Keratinocyte (primary cell): ENCODE results near the gene FAM193B. TPM values are rescaled to one million over a fixed set of nuclear protein-coding genes. Genes with fewer than 3 reads are reported as not detected.

Experiments
- DNase-seq: peaks from one replicate; pipeline ENCODE4 v3.0.0-alpha.2; 2011; ENCODE audit warnings: low read depth, missing footprints, low spot score
- FAIRE-seq: peaks from 2 replicates; lab custom pipeline; 2011; peaks lifted over from hg19 to GRCh38; lab: Jason Lieb, UNC
- H2AFZ ChIP-seq: 2 replicates; pipeline ENCODE4 v1.6.0; 2012; ENCODE audit warnings: low read length, control low read depth, inconsistent platforms; ENCODE audit not compliant: control insufficient read depth
- H3K27ac ChIP-seq: 2 replicates; pipeline ENCODE4 v1.5.1; 2011; ENCODE audit warnings: low read length; ENCODE audit not compliant: control insufficient read depth, insufficient read depth
- H3K27me3 ChIP-seq: 3 replicates; pipeline ENCODE4 v1.6.0; 2011; ENCODE audit warnings: low read length; ENCODE audit not compliant: control insufficient read depth, insufficient read depth; ENCODE audit errors: extremely low read depth
- H3K36me3 ChIP-seq, 2 experiments: 2 replicates in 1 of 2; 3 replicates in 1 of 2; pipeline ENCODE4 v1.5.1; 2011; ENCODE audit warnings: low read length in 2 of 2, mild to moderate bottlenecking in 1 of 2; ENCODE audit not compliant: control insufficient read depth in 2 of 2, insufficient read depth in 2 of 2; ENCODE audit errors: extremely low read depth in 1 of 2
- H3K4me1 ChIP-seq: 3 replicates; pipeline ENCODE4 v1.5.1; 2011; ENCODE audit warnings: low read length; ENCODE audit not compliant: control insufficient read depth, insufficient read depth; ENCODE audit errors: extremely low read depth
- H3K4me2 ChIP-seq: 3 replicates; pipeline ENCODE4 v1.6.0; 2011; ENCODE audit warnings: low read depth, low read length; ENCODE audit not compliant: control insufficient read depth, insufficient read depth; ENCODE audit errors: extremely low read depth
- H3K4me3 ChIP-seq, 3 experiments: fragments of 200-600 bp in 1 of 3; sonication (generic) in 1 of 3; 2 replicates in 2 of 3; 3 replicates in 1 of 3; pipeline ENCODE4 v1.5.1; 2011 to 2016; ENCODE audit warnings: low read length in 3 of 3, mild to moderate bottlenecking in 3 of 3, control low read depth in 2 of 3, inconsistent platforms in 1 of 3, low read depth in 1 of 3, mixed read lengths in 1 of 3, mixed run types in 1 of 3, moderate library complexity in 1 of 3; ENCODE audit not compliant: control insufficient read depth in 2 of 3, insufficient read depth in 2 of 3; ENCODE audit errors: extremely low read depth in 1 of 3
- H3K79me2 ChIP-seq: 2 replicates; pipeline ENCODE4 v1.6.0; 2012; ENCODE audit warnings: low read length; ENCODE audit not compliant: control insufficient read depth, insufficient read depth
- H3K9ac ChIP-seq: 3 replicates; pipeline ENCODE4 v1.6.0; 2011; ENCODE audit warnings: low read length; ENCODE audit not compliant: control insufficient read depth, insufficient read depth; ENCODE audit errors: extremely low read depth
- H3K9me1 ChIP-seq: 3 replicates; pipeline ENCODE4 v1.6.0; 2011; ENCODE audit warnings: low read length; ENCODE audit not compliant: control insufficient read depth, insufficient read depth; ENCODE audit errors: extremely low read depth
- H3K9me3 ChIP-seq: 2 replicates; pipeline ENCODE4 v1.5.1; 2012; ENCODE audit warnings: low read depth, low read length; ENCODE audit not compliant: control insufficient read depth
- H4K20me1 ChIP-seq: 3 replicates; pipeline ENCODE4 v1.6.0; 2011; ENCODE audit warnings: low read length; ENCODE audit not compliant: control insufficient read depth, insufficient read depth; ENCODE audit errors: extremely low read depth
- EZH2 ChIP-seq: IDR thresholded peaks from one replicate; pipeline ENCODE4 v1.6.1; 2012; ENCODE audit warnings: inconsistent platforms, mild to moderate bottlenecking, low read length, moderate library complexity
- dilution Hi-C: fragments of 300-500 bp; cut with MboI; formaldehyde crosslinking; loops from one replicate; pipeline ENCODE4 v1.7.0; 2020; ENCODE audit warnings: low sequenced_read_pairs; ENCODE audit not compliant: extremely low pct_ligation_motif_present
- polyA plus RNA-seq, 5 experiments: library from polyadenylated mRNA; depleted of rRNA in 3 of 5; stranded (reverse) in 3 of 5; stranded (forward) in 1 of 5; unstranded in 1 of 5; fragments of >200 nt; gene quantifications; 1 replicate in 1 of 5; 2 replicates in 3 of 5; 3 replicates in 1 of 5; pipeline versions ENCODE4 v1.2.1 to v1.2.3, GENCODE V29; 2011 to 2012; ENCODE audit warnings: missing spikeins in 2 of 5, low read depth in 1 of 5, low replicate concordance in 1 of 5
- TF ChIP-seq, protein P1 (sequence below), 3 experiments: IDR thresholded peaks in 1 of 3; conservative IDR thresholded peaks in 1 of 3; optimal IDR thresholded peaks in 1 of 3; 2 replicates in 2 of 3; 3 replicates in 1 of 3; pipeline versions ENCODE3 to v1.5.1; 2011; ENCODE audit warnings: low read length in 3 of 3, mild to moderate bottlenecking in 3 of 3, moderate library complexity in 2 of 3, control low read depth in 1 of 3, inconsistent platforms in 1 of 3; ENCODE audit not compliant: insufficient read depth in 2 of 3; ENCODE audit errors: extremely low read depth in 1 of 3

Gene FAM193B
- polyA plus RNA-seq, 1 donor (not counting 4 experiments of a cell fraction or from before 2014, with no cell fraction given), result 27.5 TPM

DNA sequence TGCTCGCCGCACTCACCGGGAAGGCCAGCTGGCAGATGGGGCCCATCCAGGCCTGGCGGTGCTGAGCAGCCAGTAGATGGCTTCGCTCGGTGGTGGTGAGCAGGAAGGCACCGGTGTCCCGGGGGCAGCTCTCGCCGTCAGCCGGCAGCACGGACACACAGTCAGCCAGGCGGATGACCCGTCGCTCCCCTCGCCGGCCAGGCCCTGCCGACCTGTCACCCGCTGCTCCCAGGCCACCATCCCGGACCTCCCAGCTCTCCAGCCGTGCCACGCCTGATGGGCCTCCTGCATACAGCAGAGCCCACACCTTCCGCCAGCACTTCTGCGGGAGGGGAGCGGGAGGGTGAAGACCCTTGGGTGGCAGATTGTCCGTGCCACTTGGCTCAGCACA is 46.1 kb downstream of the FAM193B start:
- no peak for DNase-seq

DNA sequence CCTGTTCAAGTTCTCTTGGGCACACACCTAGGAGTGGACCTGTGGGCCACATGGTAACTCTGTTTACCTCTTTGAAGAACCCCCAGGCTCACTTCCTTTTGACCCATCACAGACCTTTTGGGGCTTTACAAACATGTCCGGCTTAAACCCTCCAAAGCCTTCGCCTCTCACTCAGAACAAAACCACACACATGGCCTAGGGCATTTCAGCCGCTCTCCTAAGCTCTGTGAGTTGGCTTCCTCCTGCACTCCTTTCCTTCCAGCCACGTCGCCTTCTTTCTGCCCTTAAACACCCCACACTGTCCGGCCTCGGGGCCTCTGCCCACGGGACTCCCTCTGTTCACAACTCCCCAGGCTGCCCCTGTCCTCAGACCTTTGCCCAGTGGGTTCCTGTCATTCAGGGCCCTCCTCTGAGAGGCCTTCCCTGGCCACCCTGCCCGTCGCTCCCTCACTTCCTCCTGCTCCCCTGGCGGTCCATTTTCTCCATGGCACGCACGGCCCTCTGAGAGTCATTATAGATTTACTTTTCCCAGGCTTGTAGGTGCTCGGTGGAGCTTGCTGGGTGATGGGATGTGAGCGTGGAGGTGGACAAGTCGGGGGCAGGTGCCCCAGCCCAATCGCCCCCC is 46.7 kb downstream of the FAM193B start:
- Histone ChIP-seq H3K9ac (no peak overlapping the region), H3K9me3 (no peaks in the 10 kb centered on the region), H3K4me2 (no peak overlapping the region), H2AFZ (no peak overlapping the region), H3K27me3 (no peaks in the 10 kb centered on the region), H4K20me1 (no peaks in the 10 kb centered on the region), H3K9me1 (no peaks in the 10 kb centered on the region), H3K36me3 (peaks cover 23 to 25% of the 10 kb centered on the region in 2 experiments), H3K4me1 (peaks cover 1% of the 10 kb centered on the region), H3K27ac (no peak overlapping the region), H3K79me2 (no peaks in the 10 kb centered on the region), H3K4me3 (no peak overlapping the region)
- dilution Hi-C loops, result no loop called here
- FAIRE-seq (no peak), DNase-seq (no peak)
- TF ChIP-seq, protein P1, sequence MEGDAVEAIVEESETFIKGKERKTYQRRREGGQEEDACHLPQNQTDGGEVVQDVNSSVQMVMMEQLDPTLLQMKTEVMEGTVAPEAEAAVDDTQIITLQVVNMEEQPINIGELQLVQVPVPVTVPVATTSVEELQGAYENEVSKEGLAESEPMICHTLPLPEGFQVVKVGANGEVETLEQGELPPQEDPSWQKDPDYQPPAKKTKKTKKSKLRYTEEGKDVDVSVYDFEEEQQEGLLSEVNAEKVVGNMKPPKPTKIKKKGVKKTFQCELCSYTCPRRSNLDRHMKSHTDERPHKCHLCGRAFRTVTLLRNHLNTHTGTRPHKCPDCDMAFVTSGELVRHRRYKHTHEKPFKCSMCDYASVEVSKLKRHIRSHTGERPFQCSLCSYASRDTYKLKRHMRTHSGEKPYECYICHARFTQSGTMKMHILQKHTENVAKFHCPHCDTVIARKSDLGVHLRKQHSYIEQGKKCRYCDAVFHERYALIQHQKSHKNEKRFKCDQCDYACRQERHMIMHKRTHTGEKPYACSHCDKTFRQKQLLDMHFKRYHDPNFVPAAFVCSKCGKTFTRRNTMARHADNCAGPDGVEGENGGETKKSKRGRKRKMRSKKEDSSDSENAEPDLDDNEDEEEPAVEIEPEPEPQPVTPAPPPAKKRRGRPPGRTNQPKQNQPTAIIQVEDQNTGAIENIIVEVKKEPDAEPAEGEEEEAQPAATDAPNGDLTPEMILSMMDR (optimal IDR thresholded peaks at IDR 0.05 in 1 of 3, IDR thresholded peaks at IDR 0.05 in 1 of 3, conservative IDR thresholded peaks at IDR 0.05 in 1 of 3; ENCODE audit: extremely low read depth in 1 of 3, insufficient read depth in 2 of 3, low read length in 3 of 3), result no peak
- TF ChIP-seq EZH2, result no peak

More for the DNA sequence above, 46.1 kb downstream of the FAM193B start:
- H3K9me1 ChIP-seq, result no peaks in the 10 kb centered on the region
- no peaks in the 10 kb centered on the region for H3K79me2 ChIP-seq
- H3K36me3 ChIP-seq, result peaks cover 23 to 25% of the 10 kb centered on the region in 2 experiments
- no peak overlapping the region for H2AFZ ChIP-seq
- H3K4me2 ChIP-seq, result no peak overlapping the region
- H4K20me1 ChIP-seq, result no peaks in the 10 kb centered on the region
- FAIRE-seq, result no peak
- dilution Hi-C loops, result no loop called here
- no peak overlapping the region for H3K4me3 ChIP-seq
- H3K9me3 ChIP-seq, result no peaks in the 10 kb centered on the region
- no peak for TF ChIP-seq EZH2
- TF ChIP-seq, protein P1 (optimal IDR thresholded peaks at IDR 0.05 in 1 of 3, IDR thresholded peaks at IDR 0.05 in 1 of 3, conservative IDR thresholded peaks at IDR 0.05 in 1 of 3; ENCODE audit: extremely low read depth in 1 of 3, insufficient read depth in 2 of 3, low read length in 3 of 3), result no peak
- H3K9ac ChIP-seq, result no peak overlapping the region
- no peaks in the 10 kb centered on the region for H3K27me3 ChIP-seq
- H3K4me1 ChIP-seq, result no peaks in the 10 kb centered on the region
- H3K27ac ChIP-seq, result no peak overlapping the region
